Suprapubic skin (tissue), 3 donors: ENCODE data around the gene IRF4.

Experiments
- CTCF ChIP-seq, 2 donors: fragments of 200-600 bp in 1 of 2; fragments of 450-650 bp in 1 of 2; sonication (generic) in 1 of 2; IDR thresholded peaks; one replicate each; pipeline ENCODE4 v1.5.1; 2016 to 2019; ENCODE audit warnings: antibody characterized with exemption in 2 of 2, mild to moderate bottlenecking in 1 of 2, moderate library complexity in 1 of 2
- EP300 ChIP-seq: sonication (generic); formaldehyde crosslinking; IDR thresholded peaks from one replicate; pipeline ENCODE4 v1.6.1; 2017; ENCODE audit warnings: antibody characterized with exemption
- POLR2A ChIP-seq, 2 donors: fragments of 450-650 bp; IDR thresholded peaks; one replicate each; pipeline ENCODE4 v1.6.1; 2017; ENCODE audit warnings: antibody characterized with exemption in 2 of 2, mild to moderate bottlenecking in 2 of 2, moderate library complexity in 2 of 2

GRCh38 chr6:398065-398464, 6.5 kb downstream of the IRF4 start:
- TF ChIP-seq CTCF (IDR thresholded peaks at IDR 0.05), result no peak
- TF ChIP-seq POLR2A (IDR thresholded peaks at IDR 0.05), result no peak
- no peak for TF ChIP-seq EP300
